K562 (cell line): ENCODE data around the gene CHST13. TPM values are rescaled to one million over a fixed set of nuclear protein-coding genes. Genes with fewer than 3 reads are reported as not detected.

Experiments
- MGA ChIP-seq: fragments of 450-650 bp; IDR thresholded peaks from 2 replicates; pipeline ENCODE4 v1.6.1; 2016; ENCODE audit warnings: mild to moderate bottlenecking, moderate library complexity
- NFXL1 ChIP-seq: fragments of 450-650 bp; formaldehyde crosslinking; IDR thresholded peaks from 2 replicates; pipeline ENCODE4 v1.4.0; 2021; ENCODE audit warnings: mild to moderate bottlenecking
- NFYB ChIP-seq: IDR thresholded peaks from 2 replicates; pipeline ENCODE4 v1.6.1; 2011; ENCODE audit warnings: mild to moderate bottlenecking, moderate library complexity; ENCODE audit not compliant: insufficient read length; ENCODE audit errors: extremely low read depth
- POLR2A ChIP-seq: fragments of 450-650 bp; conservative IDR thresholded peaks from 2 replicates; pipeline ENCODE4 v1.6.1; 2016
- RB1 ChIP-seq: fragments of 450-650 bp; IDR thresholded peaks from 2 replicates; pipeline ENCODE4 v1.6.1; 2017; ENCODE audit warnings: low read depth, mild to moderate bottlenecking
- SFPQ ChIP-seq: fragments of 200-400 bp; formaldehyde crosslinking; IDR thresholded peaks from 2 replicates; pipeline ENCODE4 v1.6.1; 2017; ENCODE audit warnings: mild to moderate bottlenecking, low read depth, low read length, moderate library complexity
- ZNF511 ChIP-seq: sonication (generic); formaldehyde crosslinking; IDR thresholded peaks from 2 replicates; pipeline ENCODE4 v1.8.0; 2022; ENCODE audit warnings: mild to moderate bottlenecking, missing genetic modification reagents
- polyA plus RNA-seq, 8 experiments: library from polyadenylated mRNA; depleted of rRNA in 4 of 8; stranded (reverse) in 5 of 8; unstranded in 3 of 8; fragments of >200 nt; fragmentation: Nextera tagmentation in 2 of 8; fragmentation: Illumina TruSeq in 1 of 8; extraction: Ambion mirVana in 2 of 8; extraction: Trizol in 1 of 8; gene quantifications; 2 replicates each; pipeline versions ENCODE4 v1.2.1 to v1.2.3, GENCODE V29; 2011 to 2014; ENCODE audit warnings: inconsistent platforms in 1 of 8, missing spikeins in 1 of 8
- total RNA-seq, 7 experiments: library from RNA; depleted of rRNA in 6 of 7; stranded (reverse); fragments of >200 nt in 6 of 7; fragmentation: Illumina TruSeq in 2 of 7; extraction: Trizol in 2 of 7; gene quantifications; 2 replicates each; pipeline versions ENCODE4 v1.2.1 to v1.2.3, GENCODE V29; 2011 to 2021; ENCODE audit warnings: low replicate concordance in 1 of 7

Gene CHST13
- total and polyA plus RNA-seq, 9 of the 15 experiments (the other 6 are each of a cell fraction or from before 2014, with no cell fraction given): not detected

- no peak for TF ChIP-seq MGA
- no peak for TF ChIP-seq NFXL1 (CRISPR knock-in tag)
- no peak for TF ChIP-seq ZNF511 (CRISPR knock-in tag)
- TF ChIP-seq RB1: no peak
- no peak for TF ChIP-seq POLR2A
- no peak for TF ChIP-seq SFPQ
- TF ChIP-seq NFYB: no peak
Measured at GRCh38 chr3:126493739-126494138, 30.2 kb upstream of the CHST13 start (continued).
